A673 (cell line): Measurements from ENCODE around the gene WDFY4. TPM values are rescaled to one million over a fixed set of nuclear protein-coding genes. Genes with fewer than 3 reads are reported as not detected.

Source experiments
- BruUV-seq: library from RNA; stranded (reverse); fragments of 400-500 nt; replicated peaks from 2 replicates; lab custom pipeline; 2021; lab: Mats Ljungman, UMichigan
- CTCF ChIA-PET: fragments of 300-600 bp; sonication (Branson Sonifier 250); formaldehyde crosslinking; loops from one replicate; lab custom pipeline; 2022; ENCODE audit warnings: antibody characterized with exemption; lab: Charles Lee
- POLR2A ChIA-PET: fragments of 300-600 bp; sonication (Branson Sonifier 250); formaldehyde crosslinking; loops from one replicate; lab custom pipeline; 2022; ENCODE audit warnings: antibody characterized with exemption; ENCODE audit not compliant: low non-redundant PET; lab: Charles Lee
- DNase-seq: peaks from one replicate; pipeline ENCODE4 v3.0.0-alpha.2; 2015; ENCODE audit warnings: low spot score
- H3K27ac ChIP-seq: fragments of 200-600 bp; sonication (generic); 2 replicates; pipeline ENCODE4 v1.5.1; 2016; ENCODE audit warnings: mixed run types, low read depth, mild to moderate bottlenecking, mixed read lengths, antibody characterized with exemption, low read length; ENCODE audit not compliant: poor library complexity, severe bottlenecking
- H3K27me3 ChIP-seq: fragments of 200-600 bp; sonication (generic); replicated peaks from 2 replicates; pipeline ENCODE4 v1.6.1; 2017; ENCODE audit warnings: mixed run types, low read depth, mild to moderate bottlenecking, mixed read lengths, antibody characterized with exemption, low read length; ENCODE audit not compliant: insufficient read depth, poor library complexity
- H3K36me3 ChIP-seq: fragments of 200-600 bp; sonication (generic); 2 replicates; pipeline ENCODE4 v1.6.1; 2016; ENCODE audit warnings: mixed run types, mild to moderate bottlenecking, mixed read lengths, antibody characterized with exemption, low read length; ENCODE audit not compliant: insufficient read depth, poor library complexity, severe bottlenecking
- H3K4me1 ChIP-seq: fragments of 200-600 bp; sonication (generic); 2 replicates; pipeline ENCODE4 v1.6.1; 2017; ENCODE audit warnings: mixed run types, mild to moderate bottlenecking, mixed read lengths, antibody characterized with exemption, low read length; ENCODE audit not compliant: insufficient read depth, poor library complexity, severe bottlenecking
- H3K4me3 ChIP-seq: fragments of 200-600 bp; sonication (generic); 2 replicates; pipeline ENCODE4 v1.5.1; 2016; ENCODE audit warnings: low read depth, mixed run types, mild to moderate bottlenecking, mixed read lengths, low read length; ENCODE audit not compliant: poor library complexity, severe bottlenecking
- H3K9me3 ChIP-seq: fragments of 200-600 bp; sonication (generic); 2 replicates; pipeline ENCODE4 v1.6.1; 2016; ENCODE audit warnings: mixed run types, low read depth, mild to moderate bottlenecking, mixed read lengths, antibody characterized with exemption, low read length; ENCODE audit not compliant: poor library complexity, severe bottlenecking
- EZH2 ChIP-seq: fragments of 200-600 bp; sonication (generic); IDR thresholded peaks from 2 replicates; pipeline ENCODE4 v1.6.1; 2017; ENCODE audit warnings: borderline replicate concordance, low read depth, mild to moderate bottlenecking, mixed read lengths, antibody characterized with exemption, low read length; ENCODE audit not compliant: poor library complexity, severe bottlenecking
- intact Hi-C: fragments of 100-400 bp; cut with micrococcal nuclease; formaldehyde crosslinking; loops from one replicate; pipeline ENCODE4 v1.10.0; 2022; ENCODE audit not compliant: unreplicated experiment
- total RNA-seq: library from RNA; stranded (reverse); gene quantifications from 2 replicates; pipeline ENCODE4 v1.2.3, GENCODE V29; 2021
- TF ChIP-seq, protein P1 (sequence below): fragments of 300-800, 200-600 bp; sonication (generic); conservative IDR thresholded peaks from 2 replicates; pipeline ENCODE4 v1.5.1; 2017; ENCODE audit warnings: low read depth, mild to moderate bottlenecking, antibody characterized with exemption, low read length, moderate library complexity, mixed read lengths

The WDFY4 gene
- total RNA-seq, 1 experiment from 2014 or later: not detected

DNA sequence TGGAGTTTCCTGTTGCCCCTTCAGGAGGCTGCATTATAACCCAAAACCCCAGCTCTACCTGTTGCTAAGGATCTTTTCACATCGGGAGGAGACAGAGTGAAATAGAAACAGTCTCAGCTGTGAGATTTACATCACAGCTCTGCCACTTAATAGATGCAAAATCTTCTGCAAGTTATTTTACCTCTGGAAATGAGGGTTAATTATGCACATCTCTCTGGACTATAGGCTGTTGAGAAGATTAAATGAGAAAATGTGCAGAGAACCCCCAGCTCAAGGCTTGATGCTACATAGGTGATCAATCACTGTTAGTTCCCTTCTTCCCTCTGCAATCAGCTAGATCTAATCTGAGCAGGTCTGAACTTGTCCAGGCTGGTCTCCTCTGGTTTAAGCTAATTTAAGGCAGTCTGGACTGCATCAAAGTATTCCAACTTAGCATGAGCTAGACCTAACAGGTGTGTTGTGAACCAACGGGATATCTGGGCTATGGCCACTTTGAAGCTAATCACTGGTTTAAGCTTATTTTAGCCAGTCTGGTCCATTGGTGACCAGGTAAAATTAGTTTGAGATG is 263.9 kb downstream of the WDFY4 start:
- BruUV-seq: no TSS peak
- H3K27me3 ChIP-seq: peaks cover 6% of the 10 kb centered on the region
- no peaks in the 10 kb centered on the region for H3K4me1 ChIP-seq
- H3K4me3 ChIP-seq: no peak overlapping the region
- no peak for DNase-seq
- CTCF ChIA-PET: no interaction called here
- intact Hi-C loops: no loop called here
- TF ChIP-seq, protein P1, sequence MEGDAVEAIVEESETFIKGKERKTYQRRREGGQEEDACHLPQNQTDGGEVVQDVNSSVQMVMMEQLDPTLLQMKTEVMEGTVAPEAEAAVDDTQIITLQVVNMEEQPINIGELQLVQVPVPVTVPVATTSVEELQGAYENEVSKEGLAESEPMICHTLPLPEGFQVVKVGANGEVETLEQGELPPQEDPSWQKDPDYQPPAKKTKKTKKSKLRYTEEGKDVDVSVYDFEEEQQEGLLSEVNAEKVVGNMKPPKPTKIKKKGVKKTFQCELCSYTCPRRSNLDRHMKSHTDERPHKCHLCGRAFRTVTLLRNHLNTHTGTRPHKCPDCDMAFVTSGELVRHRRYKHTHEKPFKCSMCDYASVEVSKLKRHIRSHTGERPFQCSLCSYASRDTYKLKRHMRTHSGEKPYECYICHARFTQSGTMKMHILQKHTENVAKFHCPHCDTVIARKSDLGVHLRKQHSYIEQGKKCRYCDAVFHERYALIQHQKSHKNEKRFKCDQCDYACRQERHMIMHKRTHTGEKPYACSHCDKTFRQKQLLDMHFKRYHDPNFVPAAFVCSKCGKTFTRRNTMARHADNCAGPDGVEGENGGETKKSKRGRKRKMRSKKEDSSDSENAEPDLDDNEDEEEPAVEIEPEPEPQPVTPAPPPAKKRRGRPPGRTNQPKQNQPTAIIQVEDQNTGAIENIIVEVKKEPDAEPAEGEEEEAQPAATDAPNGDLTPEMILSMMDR: no peak
- no peak for TF ChIP-seq EZH2
- POLR2A ChIA-PET: no interaction called here
- no peak overlapping the region for H3K27ac ChIP-seq
- no peaks in the 10 kb centered on the region for H3K36me3 ChIP-seq
- no peaks in the 10 kb centered on the region for H3K9me3 ChIP-seq

DNA sequence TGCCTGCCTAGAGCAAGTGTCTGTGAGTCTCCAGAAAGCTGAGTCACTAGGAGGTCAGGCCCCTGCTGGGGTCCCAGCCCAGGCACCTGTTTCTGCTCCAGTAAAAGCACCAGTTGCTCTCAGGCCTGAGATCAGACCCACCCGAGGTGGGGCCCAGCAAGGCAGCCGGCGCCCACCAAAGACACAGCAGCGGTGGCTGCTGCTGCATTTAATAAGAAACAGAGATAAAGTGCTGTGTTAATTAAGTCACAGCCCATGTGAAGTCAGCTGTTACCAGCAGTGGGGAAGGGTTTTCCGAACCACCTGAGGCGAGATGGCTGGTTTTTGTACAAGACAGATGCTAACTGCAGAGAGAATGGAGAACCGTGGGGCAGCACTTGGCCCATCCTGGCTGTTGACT is 267.0 kb downstream of the WDFY4 start:
- Histone ChIP-seq H3K27me3 (no peaks in the 10 kb centered on the region), H3K4me1 (no peaks in the 10 kb centered on the region), H3K27ac (no peak overlapping the region), H3K36me3 (no peaks in the 10 kb centered on the region), H3K9me3 (no peaks in the 10 kb centered on the region), H3K4me3 (no peak overlapping the region)
- intact Hi-C loops: no loop called here
- TF ChIP-seq EZH2: no peak
- TF ChIP-seq, protein P1: no peak
- POLR2A ChIA-PET: no interaction called here
- no TSS peak for BruUV-seq
- CTCF ChIA-PET: no interaction called here
- no peak for DNase-seq

DNA sequence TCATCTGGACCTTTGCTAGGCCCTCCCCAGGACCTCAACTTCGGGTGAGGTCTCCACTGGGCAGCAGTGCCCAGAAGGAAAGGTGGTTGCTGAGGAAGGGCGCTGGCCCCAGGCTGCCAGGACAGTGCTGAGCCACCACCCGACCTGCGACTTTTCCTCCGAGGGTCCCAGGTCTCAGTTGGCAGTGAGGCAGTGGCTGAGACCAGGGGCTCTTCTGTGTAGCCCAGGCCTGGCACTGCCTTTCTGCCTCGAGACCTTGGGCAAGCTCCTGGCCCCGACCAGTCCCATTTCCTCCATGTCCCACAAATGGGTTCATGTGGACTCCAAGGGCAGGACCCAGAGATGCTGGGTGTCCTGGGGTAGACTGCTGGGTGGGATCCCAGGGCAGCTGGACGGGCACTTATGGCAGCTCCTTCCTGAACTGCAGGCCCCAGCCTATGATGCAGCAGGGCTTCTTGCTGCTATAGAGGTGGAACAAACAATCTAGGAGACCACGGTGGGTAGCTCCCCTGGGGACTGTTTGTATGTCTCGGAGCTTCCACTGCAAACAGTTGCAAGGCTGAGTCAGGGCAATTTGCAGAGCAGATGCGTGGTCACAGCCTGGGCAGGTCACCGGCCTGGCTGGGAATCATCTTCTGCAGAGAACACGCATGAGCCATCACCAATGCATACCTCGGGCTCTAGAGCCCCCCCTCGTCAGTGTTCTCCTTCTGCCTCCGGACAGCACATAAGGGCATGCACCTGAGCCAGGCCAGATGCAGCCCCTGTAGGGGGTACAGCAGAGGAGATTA is 272.9 kb downstream of the WDFY4 start:
- Histone ChIP-seq H3K36me3 (no peaks in the 10 kb centered on the region), H3K9me3 (no peaks in the 10 kb centered on the region), H3K4me3 (no peak overlapping the region), H3K27ac (no peak overlapping the region), H3K27me3 (no peaks in the 10 kb centered on the region), H3K4me1 (no peaks in the 10 kb centered on the region)
- no peak for DNase-seq
- no peak for TF ChIP-seq EZH2
- TF ChIP-seq, protein P1: no peak
- POLR2A ChIA-PET: no interaction called here
- BruUV-seq: no TSS peak
- intact Hi-C loops: no loop called here
- CTCF ChIA-PET: no interaction called here
